ENCODE data around the gene PPP1R13L. TPM values are rescaled to one million over a fixed set of nuclear protein-coding genes. Genes with fewer than 3 reads are reported as not detected.

The PPP1R13L gene
- total and polyA plus RNA-seq, 2 donors (not counting 1 experiment from before 2014, with no cell fraction given), result 3.0 to 5.8 TPM

- Histone ChIP-seq H3K4me3 (replicated peaks in 1 of 4; ENCODE audit: control extremely low read depth in 1 of 4, insufficient read depth in 1 of 4, low read depth in 3 of 4, low read length in 4 of 4) (no peak overlapping the region), H3K27ac (ENCODE audit: insufficient read depth, low read length) (no peak overlapping the region), H4K20me1 (ENCODE audit: control insufficient read depth, extremely low read depth, insufficient read depth, low read length) (no peaks in the 10 kb centered on the region), H3K4me1 (ENCODE audit: control insufficient read depth, extremely low read depth, insufficient read depth, low read length) (no peaks in the 10 kb centered on the region), H3K27me3 (ENCODE audit: control insufficient read depth, insufficient read depth, low read length) (no peaks in the 10 kb centered on the region), H3K36me3 (ENCODE audit: control insufficient read depth, insufficient read depth, low read length) (no peaks in the 10 kb centered on the region), H3K9me3 (ENCODE audit: control insufficient read depth, insufficient read depth, low read depth, low read length) (no peaks in the 10 kb centered on the region), H3K4me2 (ENCODE audit: extremely low read depth, insufficient read depth, low read length) (no peak overlapping the region), H2AFZ (ENCODE audit: low read length) (no peak overlapping the region), H3K79me2 (ENCODE audit: control insufficient read depth, insufficient read depth, low read length) (no peaks in the 10 kb centered on the region), H3K9ac (ENCODE audit: insufficient read depth, low read length) (no peak overlapping the region)
- no peak for DNase-seq (ENCODE audit: low read depth in 2 of 2)
- no peak for TF ChIP-seq EZH2 (IDR thresholded peaks at IDR 0.05; ENCODE audit: low read length, missing control alignments)
- TF ChIP-seq, protein P1, sequence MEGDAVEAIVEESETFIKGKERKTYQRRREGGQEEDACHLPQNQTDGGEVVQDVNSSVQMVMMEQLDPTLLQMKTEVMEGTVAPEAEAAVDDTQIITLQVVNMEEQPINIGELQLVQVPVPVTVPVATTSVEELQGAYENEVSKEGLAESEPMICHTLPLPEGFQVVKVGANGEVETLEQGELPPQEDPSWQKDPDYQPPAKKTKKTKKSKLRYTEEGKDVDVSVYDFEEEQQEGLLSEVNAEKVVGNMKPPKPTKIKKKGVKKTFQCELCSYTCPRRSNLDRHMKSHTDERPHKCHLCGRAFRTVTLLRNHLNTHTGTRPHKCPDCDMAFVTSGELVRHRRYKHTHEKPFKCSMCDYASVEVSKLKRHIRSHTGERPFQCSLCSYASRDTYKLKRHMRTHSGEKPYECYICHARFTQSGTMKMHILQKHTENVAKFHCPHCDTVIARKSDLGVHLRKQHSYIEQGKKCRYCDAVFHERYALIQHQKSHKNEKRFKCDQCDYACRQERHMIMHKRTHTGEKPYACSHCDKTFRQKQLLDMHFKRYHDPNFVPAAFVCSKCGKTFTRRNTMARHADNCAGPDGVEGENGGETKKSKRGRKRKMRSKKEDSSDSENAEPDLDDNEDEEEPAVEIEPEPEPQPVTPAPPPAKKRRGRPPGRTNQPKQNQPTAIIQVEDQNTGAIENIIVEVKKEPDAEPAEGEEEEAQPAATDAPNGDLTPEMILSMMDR (conservative IDR thresholded peaks at IDR 0.05 in 1 of 2, IDR thresholded peaks at IDR 0.05 in 1 of 2; ENCODE audit: low read depth in 1 of 2, low read length in 2 of 2), result no peak
Measured at GRCh38 chr19:45333609-45334303, 71.1 kb downstream of the PPP1R13L start.

DNA sequence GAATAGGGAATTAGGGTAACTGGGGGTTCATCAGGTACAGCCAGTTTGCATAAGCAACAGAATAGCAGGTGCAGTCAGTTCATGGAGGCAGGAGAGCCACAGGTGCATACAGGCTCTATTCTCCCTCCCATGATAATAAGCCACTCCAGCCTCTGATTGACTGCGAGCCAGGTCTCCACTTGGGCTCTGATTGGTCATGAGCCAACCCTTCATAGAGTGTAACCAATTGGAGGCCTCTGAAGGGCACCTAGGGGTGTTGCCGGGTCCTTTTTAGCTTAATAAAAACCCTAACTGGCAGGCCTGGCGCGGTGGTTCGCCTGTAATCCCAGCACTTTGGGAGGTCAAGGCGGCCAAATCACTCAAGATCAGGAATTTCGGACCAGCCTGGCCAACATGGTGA, 73.5 kb downstream of the PPP1R13L start:
- H3K4me1 ChIP-seq (ENCODE audit: control insufficient read depth, extremely low read depth, insufficient read depth, low read length), result no peaks in the 10 kb centered on the region
- H3K9me3 ChIP-seq (ENCODE audit: control insufficient read depth, insufficient read depth, low read depth, low read length), result no peaks in the 10 kb centered on the region
- H3K27me3 ChIP-seq (ENCODE audit: control insufficient read depth, insufficient read depth, low read length), result no peaks in the 10 kb centered on the region
- TF ChIP-seq, protein P1 (conservative IDR thresholded peaks at IDR 0.05 in 1 of 2, IDR thresholded peaks at IDR 0.05 in 1 of 2; ENCODE audit: low read depth in 1 of 2, low read length in 2 of 2), result no peak
- TF ChIP-seq EZH2 (IDR thresholded peaks at IDR 0.05; ENCODE audit: low read length, missing control alignments), result no peak
- H3K27ac ChIP-seq (ENCODE audit: insufficient read depth, low read length), result no peak overlapping the region
- no peak overlapping the region for H2AFZ ChIP-seq (ENCODE audit: low read length)
- DNase-seq (ENCODE audit: low read depth in 2 of 2), result no peak
- H3K79me2 ChIP-seq (ENCODE audit: control insufficient read depth, insufficient read depth, low read length), result no peaks in the 10 kb centered on the region
- no peaks in the 10 kb centered on the region for H3K36me3 ChIP-seq (ENCODE audit: control insufficient read depth, insufficient read depth, low read length)
- no peak overlapping the region for H3K4me2 ChIP-seq (ENCODE audit: extremely low read depth, insufficient read depth, low read length)
- no peak overlapping the region for H3K9ac ChIP-seq (ENCODE audit: insufficient read depth, low read length)
- no peak overlapping the region for H3K4me3 ChIP-seq (replicated peaks in 1 of 4; ENCODE audit: control extremely low read depth in 1 of 4, insufficient read depth in 1 of 4, low read depth in 3 of 4, low read length in 4 of 4)
- H4K20me1 ChIP-seq (ENCODE audit: control insufficient read depth, extremely low read depth, insufficient read depth, low read length), result no peaks in the 10 kb centered on the region

Other genes starting within 250 kb of the PPP1R13L start
- 0.17 and 0.26 TPM in 2 replicates for gene NKPD1, start 244.1 kb downstream of the PPP1R13L start, total RNA-seq
- gene NKPD1, start 244.1 kb downstream of the PPP1R13L start, polyA plus RNA-seq, result 0.01 TPM in 1 of 2 replicates, not detected in the other
- gene TRAPPC6A, start 226.8 kb downstream of the PPP1R13L start, total RNA-seq, result 15.9 and 20.0 TPM in 2 replicates
- gene TRAPPC6A, start 226.8 kb downstream of the PPP1R13L start, polyA plus RNA-seq, result 4.5 and 9.3 TPM in 2 replicates
- gene BLOC1S3, start 226.3 kb downstream of the PPP1R13L start, total RNA-seq, result 2.6 and 3.8 TPM in 2 replicates
- 5.2 and 5.6 TPM in 2 replicates for gene BLOC1S3, start 226.3 kb downstream of the PPP1R13L start, polyA plus RNA-seq
- gene EXOC3L2, start 159.7 kb downstream of the PPP1R13L start, total RNA-seq, result under 0.01 TPM in 1 of 2 replicates, not detected in the other
- gene EXOC3L2, start 159.7 kb downstream of the PPP1R13L start, polyA plus RNA-seq, result not detected in 2 replicates
- gene MARK4, start 153.8 kb downstream of the PPP1R13L start, total RNA-seq, result 7.4 and 8.9 TPM in 2 replicates
- gene MARK4, start 153.8 kb downstream of the PPP1R13L start, polyA plus RNA-seq, result 14.1 and 19.5 TPM in 2 replicates
- not detected in 2 replicates for gene CKM, start 82.2 kb downstream of the PPP1R13L start, total RNA-seq
- 0.03 TPM in 1 of 2 replicates, not detected in the other for gene CKM, start 82.2 kb downstream of the PPP1R13L start, polyA plus RNA-seq
- 0.17 TPM in 1 of 2 replicates, not detected in the other for gene KLC3, start 64.3 kb downstream of the PPP1R13L start, total RNA-seq
- gene KLC3, start 64.3 kb downstream of the PPP1R13L start, polyA plus RNA-seq, result 0.09 TPM in 1 of 2 replicates, not detected in the other
- gene ERCC2, start 34.5 kb downstream of the PPP1R13L start, total RNA-seq, result 16.7 and 21.6 TPM in 2 replicates
- 51.6 and 57.1 TPM in 2 replicates for gene ERCC2, start 34.5 kb downstream of the PPP1R13L start, polyA plus RNA-seq
- gene POLR1G, start 1.6 kb upstream of the PPP1R13L start, total RNA-seq, result 3.6 and 5.4 TPM in 2 replicates
- gene POLR1G, start 1.6 kb upstream of the PPP1R13L start, polyA plus RNA-seq, result 4.7 and 5.3 TPM in 2 replicates
- 81.1 and 81.4 TPM in 2 replicates for gene ERCC1, start 18.8 kb upstream of the PPP1R13L start, total RNA-seq
- 49.3 and 69.6 TPM in 2 replicates for gene ERCC1, start 18.8 kb upstream of the PPP1R13L start, polyA plus RNA-seq
- 9.5 and 24.9 TPM in 2 replicates for gene FOSB, start 62.9 kb upstream of the PPP1R13L start, total RNA-seq
- 2.8 and 48.6 TPM in 2 replicates for gene FOSB, start 62.9 kb upstream of the PPP1R13L start, polyA plus RNA-seq
- gene RTN2, start 92.0 kb upstream of the PPP1R13L start, total RNA-seq, result 5.1 and 7.9 TPM in 2 replicates
- 8.9 and 11.7 TPM in 2 replicates for gene RTN2, start 92.0 kb upstream of the PPP1R13L start, polyA plus RNA-seq
- gene PPM1N, start 93.4 kb upstream of the PPP1R13L start, total RNA-seq, result 1.8 and 2.8 TPM in 2 replicates
- 2.3 and 2.6 TPM in 2 replicates for gene PPM1N, start 93.4 kb upstream of the PPP1R13L start, polyA plus RNA-seq
- 33.1 and 40.3 TPM in 2 replicates for gene VASP, start 102.4 kb upstream of the PPP1R13L start, total RNA-seq
- 62.3 and 67.9 TPM in 2 replicates for gene VASP, start 102.4 kb upstream of the PPP1R13L start, polyA plus RNA-seq
- 3.1 and 3.8 TPM in 2 replicates for gene OPA3, start 179.7 kb upstream of the PPP1R13L start, total RNA-seq
- gene OPA3, start 179.7 kb upstream of the PPP1R13L start, polyA plus RNA-seq, result 8.3 and 11.3 TPM in 2 replicates
- gene GPR4, start 197.1 kb upstream of the PPP1R13L start, total RNA-seq, result under 0.01 TPM in 1 of 2 replicates, not detected in the other
- gene GPR4, start 197.1 kb upstream of the PPP1R13L start, polyA plus RNA-seq, result 0.47 and 0.58 TPM in 2 replicates
- gene EML2, start 234.3 kb upstream of the PPP1R13L start, total RNA-seq, result 34.7 and 69.9 TPM in 2 replicates
- gene EML2, start 234.3 kb upstream of the PPP1R13L start, polyA plus RNA-seq, result 11.0 and 11.2 TPM in 2 replicates